Chondrocyte (in vitro differentiated cells): ENCODE data around the gene C19orf12. TPM values are rescaled to one million over a fixed set of nuclear protein-coding genes. Genes with fewer than 3 reads are reported as not detected.

Source experiments
- DNase-seq: peaks from one replicate; pipeline ENCODE4 v3.0.0; 2021; ENCODE audit warnings: mixed read lengths, low spot score
- H3K27ac Mint-ChIP-seq: one replicate; pipeline ENCODE4 v1.8.0; 2021; ENCODE audit warnings: mild to moderate bottlenecking, moderate library complexity, mixed read lengths; ENCODE audit not compliant: unreplicated experiment
- H3K27me3 Mint-ChIP-seq: 2 replicates; pipeline ENCODE4 v1.8.0; 2021; ENCODE audit warnings: low read depth, mixed read lengths
- H3K36me3 Mint-ChIP-seq: 2 replicates; pipeline ENCODE4 v1.8.0; 2021; ENCODE audit warnings: low read depth, mixed read lengths
- H3K4me1 Mint-ChIP-seq: 2 replicates; pipeline ENCODE4 v1.8.0; 2021; ENCODE audit warnings: low read depth, mild to moderate bottlenecking, mixed read lengths
- H3K4me3 Mint-ChIP-seq: one replicate; pipeline ENCODE4 v1.8.0; 2021; ENCODE audit warnings: mild to moderate bottlenecking, moderate library complexity, mixed read lengths; ENCODE audit not compliant: unreplicated experiment
- H3K9me3 Mint-ChIP-seq: 2 replicates; pipeline ENCODE4 v1.8.0; 2021; ENCODE audit warnings: low read depth, mixed read lengths
- CTCF ChIP-seq: fragments of 200-600 bp; sonication (generic); IDR thresholded peaks from 2 replicates; pipeline ENCODE4 v1.5.0; 2021; ENCODE audit warnings: antibody characterized with exemption, mild to moderate bottlenecking, moderate library complexity
- total RNA-seq: library from RNA; stranded (reverse); gene quantifications from 3 replicates; pipeline ENCODE4 v1.2.1, GENCODE V29; 2021

C19orf12 gene
- total RNA-seq, 1 donor from 2014 or later, result 46.4 TPM

- H3K36me3 Mint-ChIP-seq, result peaks cover 7% of the 10 kb centered on the region
- DNase-seq, result no peak
- H3K27me3 Mint-ChIP-seq, result peaks cover 5% of the 10 kb centered on the region
- no peak overlapping the region for H3K27ac Mint-ChIP-seq
- H3K9me3 Mint-ChIP-seq, result peaks cover 10% of the 10 kb centered on the region
- H3K4me3 Mint-ChIP-seq, result no peak overlapping the region
- TF ChIP-seq CTCF, result no peak
- peaks cover 16% of the 10 kb centered on the region for H3K4me1 Mint-ChIP-seq
Observed at GRCh38 chr19:29655648-29656335, 59.3 kb downstream of the C19orf12 start.

GRCh38 chr19:29653398-29653797, 61.7 kb downstream of the C19orf12 start:
- Mint-ChIP-seq H3K27ac (no peak overlapping the region), H3K4me1 (peaks cover 5% of the 10 kb centered on the region), H3K36me3 (peaks cover 7% of the 10 kb centered on the region), H3K4me3 (no peak overlapping the region), H3K9me3 (peaks cover 10% of the 10 kb centered on the region), H3K27me3 (peaks cover 5% of the 10 kb centered on the region)
- no peak for DNase-seq
- no peak for TF ChIP-seq CTCF

- Mint-ChIP-seq H3K4me1 (peaks cover 4% of the 10 kb centered on the region), H3K9me3 (peaks cover 10% of the 10 kb centered on the region), H3K27ac (no peak overlapping the region), H3K36me3 (peaks cover 5% of the 10 kb centered on the region), H3K4me3 (no peak overlapping the region), H3K27me3 (peaks cover 5% of the 10 kb centered on the region)
- no peak for DNase-seq
- no peak for TF ChIP-seq CTCF
Observed at GRCh38 chr19:29651622-29652394, 63.3 kb downstream of the C19orf12 start.

- DNase-seq, result no peak
- Mint-ChIP-seq H3K36me3 (peaks cover 5% of the 10 kb centered on the region), H3K27ac (no peak overlapping the region), H3K4me3 (no peak overlapping the region), H3K27me3 (peaks cover 5% of the 10 kb centered on the region), H3K4me1 (peaks cover 11% of the 10 kb centered on the region), H3K9me3 (peaks cover 10% of the 10 kb centered on the region)
- no peak for TF ChIP-seq CTCF
Observed at GRCh38 chr19:29650772-29651387, 64.2 kb downstream of the C19orf12 start.

Other genes with a start within 250 kb of the C19orf12 start
- not detected in 3 replicates for gene VSTM2B, start 189.3 kb downstream of the C19orf12 start, total RNA-seq
- gene POP4, start 109.0 kb downstream of the C19orf12 start, total RNA-seq, result 49.0 to 71.1 TPM (median 49.4 TPM) in 3 replicates
- gene PLEKHF1, start 49.8 kb downstream of the C19orf12 start, total RNA-seq, result 10.1 to 29.4 TPM (median 28.6 TPM) in 3 replicates
- gene CCNE1, start 96.7 kb upstream of the C19orf12 start, total RNA-seq, result 7.6 to 13.4 TPM (median 8.2 TPM) in 3 replicates
- 42.0 to 50.4 TPM (median 49.4 TPM) in 3 replicates for gene URI1, start 227.0 kb upstream of the C19orf12 start, total RNA-seq